Urinary bladder (tissue), 4 donors: Measurements from ENCODE around the gene KRTAP5-3. TPM values are rescaled to one million over a fixed set of nuclear protein-coding genes. Genes with fewer than 3 reads are reported as not detected.
"Not testable (repeated sequence)": the region's sequence is repeated elsewhere in the genome, so short reads cannot be mapped to it uniquely, and the experiment has no call there.

ENCODE experiments used
- DNase-seq: peaks from one replicate; pipeline ENCODE4 v3.0.0-alpha.2; 2015; ENCODE audit errors: extremely low spot score
- H3K27ac ChIP-seq: one replicate; pipeline ENCODE4 v1.5.1; 2013; ENCODE audit warnings: low read depth, mild to moderate bottlenecking, moderate library complexity
- H3K36me3 ChIP-seq: one replicate; pipeline ENCODE4 v1.6.1; 2013; ENCODE audit warnings: mild to moderate bottlenecking, moderate library complexity; ENCODE audit not compliant: insufficient read depth
- H3K4me1 ChIP-seq: one replicate; pipeline ENCODE4 v1.6.1; 2013; ENCODE audit warnings: mild to moderate bottlenecking, moderate library complexity; ENCODE audit not compliant: insufficient read depth
- H3K4me3 ChIP-seq: one replicate; pipeline ENCODE4 v1.5.1; 2013; ENCODE audit warnings: low read depth, low read length
- WGBS: extraction: QIAGEN DNeasy Blood & Tissue Kit; methylation state at CpG from one replicate; pipeline ENCODE4 v1.1.7; 2013; 5-methylcytosine and 5-hydroxymethylcytosine counted together
- polyA plus RNA-seq: library from polyadenylated mRNA; stranded (reverse); fragments of 200-250 nt; gene quantifications from one replicate; pipeline ENCODE4 v1.2.3, GENCODE V29; 2013
- total RNA-seq: library from RNA; depleted of rRNA; stranded (reverse); fragments of >200 nt; gene quantifications from one replicate; pipeline ENCODE4 v1.2.3, GENCODE V29; 2014
- donor health status: healthy with polysubstance abuse.
- donor health status: healthy.

The KRTAP5-3 gene
- total and polyA plus RNA-seq, 2 donors, result not detected

DNA sequence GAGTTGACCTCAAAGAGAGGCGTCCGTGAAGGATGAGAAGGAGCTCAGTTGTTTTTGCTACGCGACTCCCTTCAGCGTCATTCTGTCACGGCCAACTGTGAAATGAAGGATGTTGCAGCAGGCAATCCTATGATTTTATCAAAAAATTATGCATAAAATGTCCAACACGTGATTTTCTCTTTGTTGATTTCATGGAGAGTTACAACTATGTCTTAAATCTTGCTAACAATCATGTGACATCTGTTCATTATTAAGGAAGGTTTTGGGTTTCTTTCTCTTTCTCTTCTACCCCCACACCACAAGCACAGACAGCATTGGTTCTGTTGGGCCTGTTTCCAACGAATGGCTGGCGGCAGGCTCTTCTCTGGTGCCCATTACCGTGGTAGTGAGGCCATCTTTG lies 10.0 kb upstream of the KRTAP5-3 start:
- WGBS, result 80% methylated on average over 10 of the region's 10 CpGs
- no peak for DNase-seq

DNA sequence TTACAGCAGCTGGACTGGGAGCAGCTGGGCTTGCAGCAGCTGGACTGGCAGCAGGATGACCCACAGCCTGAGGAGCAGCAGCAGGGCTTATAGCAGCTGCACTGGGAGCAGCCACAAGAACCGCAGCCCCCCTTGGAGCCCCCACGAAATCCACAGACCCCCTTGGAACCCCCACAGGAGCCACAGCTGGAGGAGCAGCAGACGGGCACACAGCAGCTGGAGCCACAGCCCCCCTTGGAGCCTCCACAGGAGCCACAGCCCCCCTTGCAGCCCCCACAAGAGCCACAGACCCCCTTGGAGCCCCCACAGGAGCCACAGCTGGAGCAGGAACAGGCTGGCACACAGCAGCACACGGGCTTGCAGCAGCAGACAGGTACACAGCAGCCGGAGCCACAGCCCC lies 362 bp downstream of the KRTAP5-3 start:
- not testable (repeated sequence) for H3K27ac ChIP-seq, H3K36me3 ChIP-seq, H3K4me3 ChIP-seq, DNase-seq, H3K4me1 ChIP-seq
- WGBS, result 32% methylated on average over 5 of the region's 5 CpGs

More for the DNA sequence above, 10.0 kb upstream of the KRTAP5-3 start:
- no peaks in the 10 kb centered on the region for H3K4me1 ChIP-seq
- H3K4me3 ChIP-seq, result no peak overlapping the region
- no peak overlapping the region for H3K27ac ChIP-seq
- H3K36me3 ChIP-seq, result no peaks in the 10 kb centered on the region

DNA sequence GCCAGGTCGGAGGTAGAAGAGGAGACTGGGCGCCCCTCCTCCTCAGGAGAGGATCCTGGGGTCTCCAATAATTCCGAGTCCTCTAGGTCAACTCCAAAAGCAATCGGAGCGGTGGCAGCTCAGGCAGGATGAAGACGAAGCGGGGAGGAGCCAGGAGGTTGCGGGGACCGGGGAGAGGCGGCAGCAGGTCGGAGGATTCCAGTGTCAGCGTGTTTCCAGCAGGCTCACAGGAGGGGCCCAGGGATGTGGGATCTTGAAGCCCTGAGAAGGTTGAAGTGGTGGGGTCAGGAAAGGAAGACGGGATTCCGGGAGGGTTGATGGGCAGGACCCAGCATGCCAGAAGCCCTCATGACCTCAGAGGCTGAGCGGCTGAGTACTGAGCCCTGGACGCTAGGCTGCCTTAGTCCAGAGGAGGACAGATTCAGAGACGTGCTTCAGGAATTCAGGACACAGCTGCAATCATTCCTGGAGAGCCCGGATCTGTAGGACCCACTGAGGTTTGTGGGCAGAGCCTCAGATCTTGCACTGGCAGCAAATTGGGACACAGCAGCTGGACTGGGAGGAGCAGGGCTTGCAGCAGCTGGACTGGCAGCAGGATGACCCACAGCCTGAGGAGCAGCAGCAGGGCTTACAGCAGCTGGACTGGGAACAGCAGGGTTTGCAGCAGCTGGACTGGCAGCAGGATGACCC lies 962 bp downstream of the KRTAP5-3 start:
- WGBS, result 26% methylated on average over 18 of the region's 18 CpGs
- H3K4me3 ChIP-seq, H3K27ac ChIP-seq, H3K4me1 ChIP-seq, H3K36me3 ChIP-seq, DNase-seq: not testable (repeated sequence)

DNA sequence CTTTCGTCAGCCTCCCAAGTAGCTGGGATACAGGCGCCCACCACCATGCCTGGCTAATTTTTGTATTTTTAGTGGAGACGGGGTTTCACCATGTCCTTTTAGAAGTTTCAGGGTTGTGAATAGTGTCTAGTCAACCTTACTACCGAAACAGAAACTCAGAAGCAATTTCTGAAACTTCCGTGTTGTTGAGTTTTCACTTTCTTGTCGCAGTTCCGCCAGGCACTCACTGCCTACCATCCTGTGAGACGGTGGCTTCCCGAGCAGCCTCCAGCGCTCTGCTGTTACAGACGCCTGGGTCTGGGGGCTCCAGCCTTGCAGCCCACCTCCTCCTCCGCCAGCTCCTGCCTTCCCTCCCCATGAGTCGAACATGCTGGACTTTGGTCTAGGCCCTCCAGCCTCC lies 2.3 kb downstream of the KRTAP5-3 start:
- WGBS, result 88% methylated on average over 13 of the region's 13 CpGs
- not testable (repeated sequence) for H3K36me3 ChIP-seq, H3K4me3 ChIP-seq, DNase-seq, H3K4me1 ChIP-seq, H3K27ac ChIP-seq

DNA sequence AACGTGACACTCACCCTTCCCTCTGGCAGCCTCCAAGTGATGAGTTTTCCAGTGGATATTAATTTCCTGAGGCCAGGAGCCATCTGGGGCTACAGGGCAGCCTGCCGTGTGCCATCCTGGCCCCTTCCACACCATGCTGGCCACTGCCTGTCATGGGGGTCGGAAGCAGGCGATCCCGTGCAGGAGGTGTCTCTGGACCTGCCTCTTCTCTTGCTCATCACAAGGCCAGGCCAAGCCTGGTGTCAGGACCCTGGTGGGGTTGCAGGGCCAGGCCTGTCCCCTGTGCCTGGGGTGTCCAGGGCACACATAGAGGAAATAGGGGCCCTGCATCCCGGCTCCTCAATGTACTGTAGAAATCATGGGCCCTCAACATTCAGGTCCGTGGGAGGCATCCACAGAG lies 3.6 kb downstream of the KRTAP5-3 start:
- WGBS, result 85% methylated on average over 7 of the region's 7 CpGs
- DNase-seq, result no peak
- Histone ChIP-seq H3K36me3 (no peaks in the 10 kb centered on the region), H3K27ac (no peak overlapping the region), H3K4me1 (no peaks in the 10 kb centered on the region), H3K4me3 (no peak overlapping the region)

DNA sequence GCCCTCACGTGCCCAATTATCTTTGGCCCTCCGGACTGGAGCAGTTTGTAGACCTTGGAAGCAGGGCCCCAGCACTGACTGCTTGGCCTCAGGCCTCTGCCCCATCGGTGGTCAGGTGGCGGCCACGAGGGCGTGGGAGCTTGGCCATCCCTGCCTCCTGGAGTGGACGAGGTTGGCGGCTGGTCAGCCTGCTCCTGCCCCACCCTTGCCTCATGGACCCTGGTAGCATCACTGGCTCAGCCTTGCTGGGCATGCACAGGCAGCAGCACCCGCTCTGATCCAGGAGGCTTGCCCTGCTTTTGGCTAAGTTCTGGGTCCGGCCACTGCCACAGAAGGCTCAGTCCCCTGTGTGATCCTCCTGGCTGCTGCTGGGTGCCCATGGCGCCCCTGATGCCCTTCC lies 4.1 kb downstream of the KRTAP5-3 start:
- H3K27ac ChIP-seq, result no peak overlapping the region
- H3K36me3 ChIP-seq, result no peaks in the 10 kb centered on the region
- 91% methylated on average over 11 of the region's 11 CpGs for WGBS
- H3K4me3 ChIP-seq, result no peak overlapping the region
- DNase-seq, result no peak
- H3K4me1 ChIP-seq, result no peaks in the 10 kb centered on the region

DNA sequence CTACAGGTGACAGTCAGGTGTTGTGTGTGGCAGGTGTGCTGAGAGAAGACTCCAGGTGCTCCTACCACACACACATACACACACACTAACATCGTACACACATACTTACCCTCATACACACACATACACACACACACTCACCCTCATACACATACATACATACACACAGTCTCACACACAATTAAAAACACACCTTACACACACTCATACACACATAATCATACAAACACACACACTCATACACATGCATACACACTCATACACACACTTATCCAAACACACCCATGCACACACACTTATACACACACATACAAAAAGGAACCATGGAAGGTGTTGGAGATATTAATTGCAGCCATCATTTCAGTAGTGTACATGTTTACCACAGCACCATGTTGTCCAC lies 4.6 kb downstream of the KRTAP5-3 start:
- 86% methylated on average over 1 of the region's 1 CpG for WGBS
- H3K36me3 ChIP-seq, result no peaks in the 10 kb centered on the region
- no peak for DNase-seq
- no peak overlapping the region for H3K4me3 ChIP-seq
- H3K27ac ChIP-seq, result no peak overlapping the region
- H3K4me1 ChIP-seq, result no peaks in the 10 kb centered on the region

DNA sequence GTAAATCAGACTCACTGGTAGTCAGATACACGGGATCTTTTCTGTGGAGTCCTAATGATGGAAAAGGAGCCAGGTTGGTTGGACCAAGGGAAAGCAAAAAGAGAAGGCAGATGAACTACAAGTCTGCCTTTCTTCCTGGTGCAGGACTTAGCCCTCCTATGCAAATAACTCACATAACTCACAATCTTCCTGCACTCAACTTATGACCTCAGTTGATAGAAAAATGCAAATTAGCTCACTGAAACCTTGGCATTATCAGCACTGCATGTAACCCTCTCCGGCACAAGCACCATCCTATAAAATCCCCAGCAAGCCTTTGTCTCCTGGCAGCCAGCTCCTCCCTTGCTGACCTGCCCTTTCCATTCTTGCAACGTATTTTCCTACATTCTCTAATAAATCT lies 6.6 kb downstream of the KRTAP5-3 start:
- H3K27ac ChIP-seq, H3K4me1 ChIP-seq, H3K36me3 ChIP-seq, H3K4me3 ChIP-seq, DNase-seq: not testable (repeated sequence)
- WGBS, result 47% methylated on average over 3 of the region's 3 CpGs

DNA sequence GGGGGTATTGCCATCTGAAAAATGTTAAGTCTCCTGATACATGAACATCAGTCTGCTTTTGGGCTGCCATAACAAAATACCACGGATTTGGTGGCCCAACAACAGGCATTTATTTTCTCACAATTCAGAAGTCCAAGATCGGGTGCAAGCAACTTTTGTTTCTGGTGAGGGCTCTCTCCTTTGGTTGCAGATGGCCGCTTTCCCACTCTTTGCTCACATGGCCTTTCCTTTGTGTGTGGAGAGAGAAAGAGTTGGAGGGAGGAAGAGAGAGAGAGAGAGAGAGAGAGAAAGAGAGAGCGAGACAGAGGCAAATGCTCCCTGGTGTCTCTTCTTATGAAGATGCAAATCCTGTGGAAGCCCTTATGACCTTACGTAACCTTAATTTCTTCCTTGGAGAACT lies 7.6 kb downstream of the KRTAP5-3 start:
- 74% methylated on average over 5 of the region's 5 CpGs for WGBS
- Histone ChIP-seq H3K27ac (no peak overlapping the region), H3K4me3 (no peak overlapping the region), H3K36me3 (no peaks in the 10 kb centered on the region), H3K4me1 (no peaks in the 10 kb centered on the region)
- no peak for DNase-seq

DNA sequence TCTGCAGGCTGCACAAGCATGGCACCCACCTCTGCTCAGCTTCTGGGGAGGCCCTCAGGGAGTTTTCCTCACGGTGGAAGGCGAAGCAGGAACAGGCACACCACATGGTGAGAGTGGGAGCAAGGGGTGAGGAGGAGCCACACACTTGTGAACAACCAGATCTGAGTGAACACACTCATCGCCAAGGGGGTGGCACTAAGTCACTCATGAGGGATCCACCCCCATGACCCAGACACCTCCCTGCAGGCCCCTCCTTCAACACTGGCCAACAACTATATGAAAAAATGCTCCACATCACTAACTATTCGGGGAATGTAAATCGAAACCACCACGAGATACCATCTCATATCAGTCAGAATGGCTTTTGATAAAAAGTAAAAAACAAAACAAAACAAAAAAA lies 9.4 kb downstream of the KRTAP5-3 start:
- 61% methylated on average over 6 of the region's 6 CpGs for WGBS
- Histone ChIP-seq H3K4me3 (no peak overlapping the region), H3K27ac (no peak overlapping the region), H3K36me3 (no peaks in the 10 kb centered on the region), H3K4me1 (no peaks in the 10 kb centered on the region)
- DNase-seq, result no peak

DNA sequence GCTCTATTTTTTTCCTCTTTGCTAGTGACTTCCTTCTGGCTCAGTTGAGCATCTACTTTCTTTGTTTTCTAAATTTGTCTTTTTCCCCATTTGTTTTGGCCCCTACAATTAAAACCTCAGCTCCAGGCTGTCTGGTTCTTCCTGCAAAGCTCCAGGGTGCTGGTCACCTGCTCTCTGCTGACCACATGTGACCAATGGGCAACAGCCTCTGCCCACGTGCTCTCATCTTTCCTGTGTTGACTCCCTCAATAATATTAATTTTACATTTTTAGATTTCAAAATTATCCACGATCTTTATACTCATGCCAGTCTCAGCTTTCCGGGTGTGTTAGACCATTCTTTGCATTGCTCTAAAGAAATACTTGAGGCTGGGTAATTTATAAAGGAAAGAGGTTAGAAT lies 9.9 kb downstream of the KRTAP5-3 start:
- H3K4me3 ChIP-seq, H3K36me3 ChIP-seq, DNase-seq, H3K27ac ChIP-seq, H3K4me1 ChIP-seq: not testable (repeated sequence)
- whole genome bisulfite sequencing, result 75% methylated on average over 3 of the region's 3 CpGs

DNA sequence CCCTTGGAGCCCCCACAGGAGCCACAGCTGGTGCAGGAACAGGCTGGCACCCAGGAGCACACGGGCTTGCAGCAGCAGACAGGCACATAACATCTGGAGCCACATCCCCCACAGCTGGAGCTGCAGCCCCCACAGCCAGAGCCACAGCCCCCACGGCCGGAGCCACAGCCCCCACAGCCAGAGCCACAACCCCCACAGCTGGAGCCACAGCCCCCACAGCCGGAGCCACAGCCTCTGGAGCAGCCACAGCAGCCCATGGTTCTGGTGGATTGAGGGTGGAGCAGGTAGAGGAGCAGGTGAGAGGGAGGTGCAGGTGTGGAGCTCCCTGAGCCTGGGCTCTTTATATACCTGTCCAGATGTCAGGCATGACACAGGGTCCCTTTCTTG lies 10.3 kb downstream of the KRTAP5-3 start, which contains the start of gene KRTAP5-2:
KRTAP5-2 (minus strand) TSS at position 301 of the 387 bp plus-strand sequence; CDS start at position 257, 44 bp downstream.
- 66% methylated on average over 4 of the region's 4 CpGs for WGBS
- no peaks in the 10 kb centered on the region for H3K36me3 ChIP-seq
- H3K4me3 ChIP-seq, result no peak within 1 kb of the TSS
- H3K4me1 ChIP-seq, result no peaks in the 10 kb centered on the region
- no peak within 1 kb of the TSS for H3K27ac ChIP-seq
- DNase-seq, result no peak

DNA sequence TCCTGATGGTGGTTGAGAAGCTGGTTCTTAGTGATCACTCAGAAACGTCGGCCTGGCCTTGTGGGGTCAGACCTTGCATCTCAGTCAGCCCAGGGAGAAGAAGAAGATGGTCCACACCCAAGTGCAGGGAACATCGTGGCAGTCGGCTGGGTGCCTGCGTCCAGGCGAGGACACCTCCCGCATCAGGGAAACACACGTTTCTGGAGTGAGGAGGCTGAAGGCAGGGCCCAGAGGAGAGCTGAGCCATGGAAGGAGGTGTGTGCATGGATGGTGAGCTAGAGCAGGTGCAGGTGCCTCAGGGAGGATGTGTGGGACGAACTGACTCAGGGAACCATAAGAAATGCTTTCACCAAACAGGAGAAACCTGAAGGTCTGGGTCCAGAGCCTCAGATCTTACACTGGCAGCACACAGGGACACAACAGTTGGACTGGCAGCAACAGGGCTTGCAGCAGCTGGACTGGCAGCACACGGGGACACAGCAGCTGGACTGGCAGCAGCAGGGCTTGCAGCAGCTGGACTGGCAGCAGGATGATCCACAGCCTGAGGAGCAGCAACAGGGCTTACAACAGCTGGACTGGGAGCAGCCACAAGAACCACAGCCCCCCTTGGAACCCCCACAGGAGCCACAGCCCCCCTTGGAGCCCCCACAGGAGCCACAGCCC lies 10.8 kb downstream of the KRTAP5-3 start:
- H3K4me1 ChIP-seq, result no peaks in the 10 kb centered on the region
- no peak overlapping the region for H3K4me3 ChIP-seq
- no peak for DNase-seq
- H3K36me3 ChIP-seq, result no peaks in the 10 kb centered on the region
- no peak overlapping the region for H3K27ac ChIP-seq
- WGBS, result 81% methylated on average over 10 of the region's 10 CpGs

DNA sequence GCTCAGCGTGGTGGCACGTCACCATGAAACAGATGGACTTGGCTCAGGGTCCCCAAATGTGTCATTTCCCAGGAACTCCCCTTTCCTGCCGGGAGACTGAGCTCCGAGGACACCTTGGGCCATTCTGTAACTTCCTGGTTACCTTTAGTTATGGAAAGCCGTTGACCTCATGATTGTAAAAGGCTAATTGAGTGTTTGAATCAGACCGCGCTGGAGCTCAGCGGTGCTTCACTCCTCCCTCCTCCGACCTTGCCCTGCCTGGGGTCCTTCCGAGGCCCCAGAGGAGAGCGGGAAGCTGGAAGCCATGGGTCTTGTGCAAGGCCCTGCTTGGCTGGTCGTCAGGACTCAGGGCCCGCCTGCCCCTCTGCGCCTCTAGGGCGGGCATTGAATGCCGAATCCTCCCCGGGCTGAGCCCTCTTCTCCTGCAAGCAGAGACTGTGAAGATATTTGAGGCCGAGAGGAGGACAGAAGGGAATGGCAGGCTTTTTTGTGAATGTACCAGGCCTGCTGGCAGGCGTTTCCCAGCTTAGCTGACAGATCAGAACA lies 11.6 kb downstream of the KRTAP5-3 start:
- not testable (repeated sequence) for H3K4me1 ChIP-seq, H3K4me3 ChIP-seq, H3K27ac ChIP-seq, DNase-seq, H3K36me3 ChIP-seq
- 54% methylated on average over 19 of the region's 19 CpGs for WGBS
